Measurements from ENCODE around the gene PIGU.
A peak's percentile ranks its signal among the peaks of the same experiment; 100 is the strongest.
"Not testable (repeated sequence)": the region's sequence is repeated elsewhere in the genome, so short reads cannot be mapped to it uniquely, and the experiment has no call there.

PIGU gene

DNA sequence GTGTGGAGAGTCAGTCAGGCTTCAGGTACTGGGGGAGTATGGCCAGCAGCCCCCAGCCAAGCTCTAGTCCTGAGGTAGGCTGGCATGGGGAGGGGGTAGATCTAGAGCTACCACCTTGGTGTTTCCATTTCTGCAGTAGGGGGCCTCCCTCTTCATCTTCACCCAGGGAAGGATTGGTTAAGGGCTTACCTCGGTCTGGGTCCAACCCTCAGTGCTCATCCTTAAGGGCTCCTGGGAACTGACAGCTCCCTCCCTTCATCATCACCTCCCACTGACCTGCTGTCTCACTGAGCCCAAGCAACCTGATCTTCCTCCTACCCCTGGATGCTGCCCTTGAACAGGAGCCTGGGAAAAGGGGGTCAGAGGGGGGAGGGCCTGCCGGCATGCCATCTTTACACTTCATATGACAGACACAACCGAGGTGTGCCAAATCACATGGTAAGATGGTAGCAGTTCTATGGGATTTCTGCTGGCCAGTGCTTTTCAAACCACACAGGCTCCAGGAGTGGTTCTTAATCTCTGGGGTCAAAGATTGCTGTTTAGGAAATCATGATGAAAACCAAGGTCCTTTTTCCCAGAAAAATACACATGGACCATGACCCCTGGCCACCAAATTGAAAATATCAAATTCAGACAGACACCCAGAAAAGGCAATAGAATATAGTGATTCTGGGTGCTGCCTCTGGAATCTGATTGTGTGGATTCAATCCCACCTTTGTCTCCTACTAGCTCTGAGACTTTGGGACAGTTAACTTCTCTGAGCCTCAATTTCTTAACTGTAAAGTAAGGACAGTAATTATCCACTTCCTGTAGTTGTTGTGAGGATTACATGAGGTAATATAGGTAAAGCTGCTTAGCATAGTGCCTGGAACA lies 30.3 kb upstream of the PIGU start:
- no peak for DNase-seq

DNA sequence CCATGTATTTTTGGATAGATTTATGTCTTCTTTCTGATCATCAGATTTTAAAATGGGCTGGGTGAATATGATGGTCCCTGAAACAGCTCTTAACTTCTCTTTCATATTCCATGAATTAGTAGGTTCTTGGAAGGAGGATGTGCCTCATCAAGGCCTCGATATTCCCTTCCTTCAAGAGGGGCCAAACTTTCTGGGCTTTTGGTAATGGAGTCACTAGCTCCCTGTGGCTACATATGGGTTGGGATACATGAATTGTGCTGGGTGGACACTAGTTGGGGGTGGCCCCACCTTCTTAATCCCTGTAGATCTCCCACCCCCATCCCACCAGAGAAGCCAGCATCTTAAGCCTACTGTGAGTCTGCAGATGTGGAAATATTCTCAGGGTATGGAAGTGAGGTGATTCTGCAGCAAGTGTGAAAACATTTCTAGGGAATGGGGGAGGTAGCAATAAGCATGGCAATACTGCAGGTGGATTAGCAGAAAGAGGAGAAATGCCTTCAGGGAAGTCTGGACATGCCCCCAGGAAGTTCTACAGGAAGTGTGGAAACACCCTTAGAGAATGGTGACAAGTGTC lies 29.5 kb upstream of the PIGU start:
- DNase-seq: no peak

DNA sequence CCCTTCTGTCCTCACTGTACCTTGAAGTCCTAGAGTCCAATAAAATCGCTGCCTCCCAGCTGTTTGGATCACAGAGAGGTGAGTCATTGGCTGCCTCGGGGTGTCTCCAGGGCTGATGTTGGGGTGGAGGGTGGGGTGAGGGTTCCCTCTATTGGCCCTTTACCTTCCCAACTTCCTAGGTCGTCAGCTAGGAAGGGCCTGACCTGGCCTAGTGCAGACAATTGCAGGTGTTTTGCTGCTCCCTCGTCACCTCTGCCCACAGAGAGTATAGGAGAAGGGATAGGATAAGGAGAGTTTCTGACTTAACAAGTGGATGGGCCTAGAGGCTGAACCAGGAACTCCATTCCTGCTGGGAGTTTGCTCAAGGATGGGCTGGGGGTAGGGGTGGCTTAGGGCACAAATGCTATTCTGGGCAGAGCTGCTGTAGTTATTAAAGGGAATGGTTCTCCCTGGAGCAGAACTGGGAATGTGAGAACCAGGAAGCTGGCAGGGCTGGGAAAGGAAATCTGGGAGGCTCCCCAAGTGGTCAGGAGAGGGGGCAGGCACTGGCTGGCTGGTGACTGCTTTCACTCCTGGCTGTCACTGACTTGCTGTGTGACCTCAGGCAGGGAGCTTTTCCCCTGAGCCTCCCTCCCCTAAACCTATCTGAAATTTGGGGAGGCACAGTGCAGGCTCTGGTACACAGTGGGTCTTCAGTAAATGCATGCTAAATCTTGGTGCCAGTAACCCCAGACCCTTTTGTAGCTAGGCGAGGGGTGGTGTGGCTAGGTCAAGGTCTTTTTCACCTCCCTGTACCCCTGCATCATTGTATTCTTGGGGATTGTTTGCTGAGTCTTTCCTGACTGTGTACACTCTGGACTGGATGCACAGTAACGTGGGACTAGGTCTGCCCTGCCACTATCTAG lies 28.8 kb upstream of the PIGU start:
- no peak for DNase-seq

DNA sequence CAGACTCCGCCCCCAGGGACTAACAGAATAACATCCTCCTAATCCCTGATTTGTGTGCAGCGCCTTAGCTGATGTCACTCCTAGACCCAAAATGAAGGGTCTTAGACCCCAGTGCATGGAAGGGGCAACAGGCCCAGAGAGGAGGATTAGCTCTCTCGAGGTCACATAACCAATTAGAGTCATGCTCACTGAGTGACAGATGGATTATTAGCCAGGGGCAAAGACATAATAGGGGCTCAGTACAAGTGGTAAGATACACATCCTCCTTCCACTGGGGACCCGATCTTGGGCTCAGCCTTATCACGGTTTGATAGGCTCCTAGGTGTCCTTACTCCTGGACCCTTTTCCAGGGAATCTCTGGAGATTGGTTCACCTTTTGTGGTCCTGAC lies 28.1 kb upstream of the PIGU start:
- DNase-seq: no peak

DNA sequence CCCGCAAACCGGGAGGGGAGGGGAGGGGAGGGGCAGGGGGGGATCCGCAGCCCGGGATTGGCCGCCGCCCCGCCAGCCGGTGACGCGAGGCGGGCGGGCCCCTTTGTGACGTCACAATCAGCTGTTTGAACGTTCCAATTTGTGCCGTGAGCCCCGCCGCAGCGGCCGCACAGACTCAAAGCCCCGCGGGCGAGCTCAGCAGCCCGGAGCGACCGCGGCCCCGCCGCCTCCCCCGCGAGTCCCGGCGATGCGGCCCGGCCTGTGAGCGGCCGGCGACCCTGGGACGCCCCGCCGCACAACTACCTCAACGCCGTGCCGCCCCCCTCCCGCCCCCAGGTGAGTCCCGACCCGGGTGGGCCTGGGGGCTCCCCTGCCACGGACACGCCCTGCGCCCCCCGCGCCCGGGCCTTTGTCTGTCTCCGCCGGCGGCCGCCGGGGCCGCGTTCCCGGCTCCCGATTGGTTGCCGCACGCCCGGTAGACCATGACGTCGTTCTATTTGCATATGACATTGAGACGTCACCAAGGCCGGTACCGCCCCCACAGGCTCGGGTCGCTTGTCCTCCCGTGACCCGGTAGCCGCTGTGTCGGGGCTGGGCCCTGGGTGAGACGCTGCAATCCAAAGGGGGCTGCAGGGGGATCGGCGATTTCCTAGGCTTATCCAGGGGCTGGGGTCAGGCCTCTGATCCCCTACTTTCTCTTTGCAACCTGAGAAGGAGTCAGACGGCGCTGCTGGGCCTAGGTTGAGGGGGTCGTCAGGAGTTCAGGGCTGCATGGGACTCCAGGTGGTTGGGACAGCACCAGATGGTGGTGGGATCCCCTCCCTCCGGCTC lies 27.5 kb upstream of the PIGU start, which contains the start of gene TP53INP2:
TSS of gene TP53INP2 (plus strand) at position 168 of the 831 bp plus-strand sequence. CDS start 4,396 bp downstream, outside the sequence.
- DNase-seq: peak; percentile 87

DNA sequence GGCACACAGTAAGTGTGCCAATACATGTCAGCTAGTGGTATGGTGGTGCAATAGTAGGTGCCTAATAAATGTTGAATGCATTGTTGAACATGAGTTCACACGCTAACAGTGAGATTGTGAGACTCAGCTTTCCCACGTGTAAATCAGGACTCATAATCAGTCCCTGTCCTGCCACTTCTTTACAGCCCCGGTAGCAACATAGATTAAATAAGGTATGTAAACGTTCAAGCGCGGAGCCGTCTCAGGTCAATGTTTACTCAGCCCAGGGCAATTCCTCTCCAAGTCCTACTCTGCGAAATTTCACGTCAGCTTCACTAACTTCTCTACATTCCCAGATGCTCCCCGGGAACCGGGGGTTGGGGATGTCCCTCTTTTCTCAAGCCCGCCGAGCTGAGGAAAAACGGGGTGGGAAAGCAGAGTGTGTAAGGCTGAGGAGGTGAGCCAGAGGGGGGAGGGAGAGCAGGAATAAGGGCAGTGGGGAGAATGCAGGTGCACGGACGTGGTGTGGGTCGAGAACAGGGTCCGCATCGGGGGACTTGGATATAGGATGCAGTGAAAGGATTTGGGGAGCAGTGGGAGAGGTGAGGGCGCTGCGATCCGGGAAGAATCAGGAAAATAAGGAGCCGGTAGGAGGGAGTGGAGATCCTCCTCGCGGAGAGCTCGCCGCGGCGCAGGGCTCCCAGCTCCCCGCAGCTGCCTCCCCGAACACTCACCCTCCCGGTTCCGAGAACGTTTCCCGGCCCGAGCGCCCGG lies 26.7 kb upstream of the PIGU start:
- no peak for DNase-seq

DNA sequence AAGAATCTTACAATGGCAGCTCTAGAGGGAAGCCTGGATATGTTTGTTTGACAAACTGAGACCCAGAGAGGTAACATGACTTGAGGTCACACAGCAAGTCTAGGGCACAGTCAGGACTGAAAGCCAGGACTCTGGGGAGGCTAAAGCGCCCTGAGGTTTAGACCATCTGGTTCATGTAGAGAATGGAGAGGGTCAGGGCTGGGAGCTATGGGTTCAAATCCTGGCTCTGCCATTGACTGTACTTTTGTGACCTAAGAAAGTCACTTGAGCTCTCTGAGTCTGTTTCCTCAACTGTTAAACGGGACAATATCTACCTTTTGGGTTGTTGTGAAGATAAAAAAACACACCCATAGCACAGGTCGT lies 26.1 kb upstream of the PIGU start:
- no peak for DNase-seq

DNA sequence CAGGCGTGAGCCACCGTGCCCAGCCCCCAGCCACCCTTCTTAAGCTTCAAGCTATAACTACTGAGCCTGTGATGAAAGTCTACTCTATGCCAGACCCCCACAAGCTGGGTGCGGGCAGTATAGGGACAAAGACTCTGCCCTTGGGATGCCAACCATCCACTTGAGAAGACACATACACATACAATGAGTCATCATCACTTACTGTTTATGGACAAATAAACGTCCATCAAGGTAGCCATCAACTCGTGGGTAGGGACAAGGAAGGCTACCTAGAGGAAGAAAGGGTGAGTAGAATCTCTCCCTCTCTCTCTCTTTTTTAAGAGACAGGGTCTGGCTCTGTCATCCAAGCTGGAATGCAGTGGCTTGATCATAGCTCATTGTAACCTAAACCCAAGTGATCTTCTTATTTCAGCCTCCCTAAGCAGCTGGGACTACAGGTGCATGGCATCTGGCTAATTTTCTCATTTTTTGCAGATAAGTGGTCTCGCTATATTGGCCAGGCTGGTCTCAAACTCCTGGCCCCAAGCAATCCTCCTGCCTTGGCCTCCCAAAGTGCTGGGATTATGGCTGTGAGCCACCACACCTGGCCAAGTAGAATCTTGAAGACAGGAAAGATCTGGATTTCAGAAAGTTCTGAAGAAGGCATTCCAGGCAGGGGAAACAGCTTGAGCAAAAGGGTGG lies 24.7 kb upstream of the PIGU start:
- DNase-seq: no peak

DNA sequence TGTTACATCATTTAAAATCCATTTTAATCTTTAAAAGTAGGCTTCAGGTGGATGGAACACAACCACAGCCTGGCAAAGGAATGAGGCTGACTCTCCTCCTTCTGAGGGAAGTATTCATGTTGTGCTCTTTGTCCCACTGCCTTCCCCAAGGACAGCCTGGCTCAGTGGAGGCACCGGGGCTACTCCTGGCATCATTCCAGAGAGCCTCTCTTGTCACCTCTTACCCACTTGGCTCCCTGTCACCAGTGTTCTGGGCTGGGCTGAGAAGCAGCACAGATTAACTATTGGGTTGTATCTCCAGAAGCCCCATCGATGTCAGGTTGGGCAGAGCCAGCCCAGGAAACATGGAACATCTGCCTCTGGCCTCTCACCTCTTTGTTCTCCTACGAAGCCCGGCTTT lies 16.5 kb upstream of the PIGU start:
- DNase-seq: no peak

DNA sequence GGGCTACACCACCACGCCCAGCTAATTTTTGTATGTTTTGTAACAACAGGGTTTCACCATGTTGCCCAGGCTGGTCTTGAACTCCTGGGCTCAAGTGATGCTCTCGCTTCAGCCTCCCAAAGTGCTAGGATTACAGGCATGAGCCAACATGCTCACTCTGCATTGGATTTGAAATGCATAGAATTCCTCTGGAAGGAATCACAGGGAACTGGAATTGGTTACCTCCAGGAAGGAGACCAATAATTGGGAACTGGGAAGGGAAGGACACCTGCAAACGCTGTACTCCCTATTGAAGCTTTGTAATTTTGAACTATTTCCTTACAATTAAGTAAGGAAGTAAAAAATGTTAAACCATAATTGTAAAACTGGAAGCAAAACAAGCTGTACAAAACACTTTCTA lies 14.9 kb upstream of the PIGU start:
- DNase-seq: no peak

DNA sequence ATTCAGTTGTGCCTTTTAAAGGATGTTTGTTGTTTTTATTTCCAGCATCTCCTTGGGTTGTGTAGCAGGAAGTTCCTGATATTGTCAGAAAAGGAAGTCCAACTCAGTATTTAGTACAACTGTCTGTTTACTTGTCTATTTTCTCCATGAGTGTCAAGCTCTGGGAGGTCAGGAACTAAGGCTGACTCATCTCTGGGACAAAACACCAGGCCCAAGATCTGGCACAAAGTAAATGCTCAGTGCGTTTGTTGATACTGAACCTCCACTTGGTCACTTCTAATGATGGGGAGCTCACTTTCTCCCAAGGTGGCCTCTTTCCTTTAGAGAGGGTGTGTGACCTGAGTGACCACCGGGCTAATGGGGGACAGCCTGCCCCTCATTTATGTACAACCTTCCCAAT lies 12.6 kb upstream of the PIGU start:
- no peak for DNase-seq

DNA sequence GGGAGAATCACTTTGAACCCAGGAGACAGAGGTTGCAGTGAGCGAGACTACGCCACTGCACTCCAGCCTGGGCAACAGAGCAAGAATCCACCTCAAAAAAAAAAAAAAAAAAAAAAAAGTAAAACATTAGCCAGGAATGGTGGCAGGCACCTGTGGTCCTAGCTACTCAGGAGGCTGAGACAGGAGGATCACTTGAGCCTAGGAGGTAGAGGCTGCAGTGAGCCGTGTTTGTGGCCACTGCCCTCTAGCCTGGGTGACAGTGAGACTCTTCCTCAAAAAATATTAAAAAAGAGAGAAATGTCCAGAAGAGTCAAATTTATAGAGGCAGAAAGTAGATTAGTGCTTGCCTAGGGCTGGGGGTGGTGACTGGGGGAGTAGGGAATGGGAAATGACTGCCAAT lies 6.8 kb upstream of the PIGU start:
- no peak for DNase-seq

DNA sequence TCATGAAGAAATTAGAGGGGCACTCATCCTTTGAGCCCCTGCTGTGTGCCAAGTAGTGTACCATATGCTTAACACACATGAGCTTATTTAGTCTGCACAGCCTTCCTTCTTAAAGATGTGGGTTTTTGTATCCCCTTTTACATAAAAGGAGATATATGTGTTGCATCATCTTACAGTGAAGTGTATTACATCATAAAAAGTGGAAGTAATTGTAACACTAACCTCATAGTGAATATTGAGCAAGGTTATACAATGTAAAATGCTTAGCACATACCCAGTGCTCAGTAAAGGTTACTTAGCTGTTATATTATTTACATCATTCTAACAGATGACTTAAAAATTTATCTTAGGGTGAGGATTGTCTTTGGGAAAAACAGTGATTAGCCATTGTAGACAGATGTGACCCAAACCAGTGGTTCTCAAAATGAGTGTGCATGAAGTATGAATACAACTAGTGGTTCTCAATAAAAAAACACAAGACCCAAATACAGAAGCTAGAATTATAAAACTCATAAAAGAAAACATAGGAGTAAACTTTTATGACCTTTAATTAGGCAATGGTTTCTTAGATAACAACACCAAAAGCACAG lies 3.8 kb upstream of the PIGU start:
- DNase-seq: no peak

DNA sequence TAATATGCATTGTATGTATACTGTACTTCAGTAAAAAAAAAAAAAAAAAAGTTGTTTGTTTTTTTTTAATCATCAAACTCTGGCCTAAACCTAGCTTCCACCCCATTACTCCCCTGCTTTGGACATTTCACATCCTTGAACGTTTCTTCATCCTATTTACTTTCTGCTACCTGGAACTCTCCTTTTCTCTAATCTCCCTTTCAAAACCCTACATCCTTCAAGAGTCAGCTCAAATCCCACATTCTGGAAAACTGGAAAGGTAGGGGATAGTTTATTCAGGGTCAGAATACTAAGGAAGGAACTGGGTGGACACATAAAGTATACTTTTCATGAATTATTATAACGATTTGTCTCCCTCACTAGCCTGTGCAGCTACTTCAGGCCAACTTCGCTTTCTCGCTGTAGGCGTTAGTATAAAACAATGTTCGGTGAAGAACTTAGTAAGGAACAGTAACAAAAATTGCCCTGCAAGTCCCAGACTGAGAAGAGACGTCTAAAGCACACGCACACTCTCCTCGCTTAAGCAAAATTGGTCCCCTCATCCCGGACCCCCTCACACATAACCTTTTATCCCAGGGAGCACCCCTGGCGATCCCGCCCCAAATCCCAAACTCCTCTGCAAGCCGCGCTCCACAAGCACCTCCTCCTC lies 775 bp downstream of the PIGU start:
- peak; percentile 58 for DNase-seq

DNA sequence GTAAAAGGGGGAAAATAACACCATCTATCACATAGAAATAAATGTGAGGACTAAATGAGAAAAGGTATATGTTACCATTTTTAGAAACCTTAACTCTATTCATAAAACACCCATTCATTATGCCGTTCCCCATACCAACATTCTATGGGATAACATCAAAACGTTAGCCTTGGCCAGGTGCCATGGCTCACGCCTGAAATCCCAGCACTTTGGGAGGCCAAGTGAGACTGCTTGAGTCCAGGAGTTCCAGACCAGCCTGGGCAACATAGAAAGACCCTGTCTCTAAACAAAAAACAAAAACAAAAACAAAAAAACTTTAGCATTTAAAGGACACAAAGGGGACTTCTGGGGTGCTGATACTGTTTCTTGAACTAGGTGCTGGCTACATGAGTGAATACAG lies 1.3 kb downstream of the PIGU start:
- no peak for DNase-seq

DNA sequence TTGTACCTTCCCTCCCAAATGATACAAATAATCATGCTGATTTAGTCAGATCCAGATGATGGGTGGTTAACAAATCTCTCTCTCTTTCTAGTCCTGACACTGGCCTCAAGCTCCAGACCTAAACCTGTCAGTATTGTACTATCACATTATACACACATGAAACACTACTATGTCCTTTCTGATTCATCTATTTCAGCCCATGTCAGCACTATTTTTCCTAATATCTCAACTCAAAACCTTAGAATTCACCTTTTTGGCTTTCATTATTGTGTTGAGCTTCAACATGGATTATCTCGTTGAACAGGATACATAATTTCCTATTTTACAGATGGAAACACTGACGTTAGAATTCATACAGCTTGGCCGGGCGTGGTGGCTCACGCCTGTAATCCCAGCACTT lies 3.5 kb downstream of the PIGU start:
- DNase-seq: no peak

DNA sequence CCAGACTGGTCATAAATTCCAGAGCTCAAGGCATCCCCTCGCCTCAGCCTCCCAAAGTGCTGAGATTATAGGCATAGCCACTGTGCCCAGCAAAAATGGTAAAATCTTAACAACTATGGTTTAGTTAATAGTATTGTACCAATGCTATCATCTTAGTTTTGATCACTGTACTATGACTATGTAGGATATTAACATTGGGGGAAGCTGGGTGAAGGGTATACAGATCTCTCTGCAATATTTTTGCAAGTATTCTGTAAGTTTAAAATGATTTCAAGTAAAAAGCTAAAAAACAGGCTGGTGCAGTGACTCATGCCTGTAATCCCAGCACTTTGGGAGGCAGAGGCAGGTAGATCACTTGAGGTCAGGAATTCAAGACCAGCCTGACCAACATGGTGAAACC lies 7.8 kb downstream of the PIGU start:
- no peak for DNase-seq

DNA sequence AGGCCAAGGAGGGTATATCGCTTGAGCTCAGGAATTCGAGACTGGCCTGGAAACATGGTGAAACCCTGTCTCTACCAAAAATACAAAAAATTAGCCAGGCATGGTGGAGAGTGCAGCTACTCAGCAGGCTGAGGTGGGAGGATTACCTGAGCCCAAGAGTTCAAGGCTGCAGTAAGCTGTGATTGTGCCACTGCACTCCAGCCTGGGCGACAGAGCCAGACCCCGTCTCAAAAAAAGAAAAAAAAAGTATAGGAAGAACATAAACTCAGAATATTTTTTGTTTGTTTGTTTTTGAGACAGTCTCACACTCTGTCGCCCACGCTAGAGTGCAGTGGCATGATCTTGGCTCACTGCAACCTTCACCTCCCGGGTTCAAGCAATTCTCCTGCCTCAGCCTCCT lies 12.1 kb downstream of the PIGU start:
- DNase-seq: not testable (repeated sequence)

DNA sequence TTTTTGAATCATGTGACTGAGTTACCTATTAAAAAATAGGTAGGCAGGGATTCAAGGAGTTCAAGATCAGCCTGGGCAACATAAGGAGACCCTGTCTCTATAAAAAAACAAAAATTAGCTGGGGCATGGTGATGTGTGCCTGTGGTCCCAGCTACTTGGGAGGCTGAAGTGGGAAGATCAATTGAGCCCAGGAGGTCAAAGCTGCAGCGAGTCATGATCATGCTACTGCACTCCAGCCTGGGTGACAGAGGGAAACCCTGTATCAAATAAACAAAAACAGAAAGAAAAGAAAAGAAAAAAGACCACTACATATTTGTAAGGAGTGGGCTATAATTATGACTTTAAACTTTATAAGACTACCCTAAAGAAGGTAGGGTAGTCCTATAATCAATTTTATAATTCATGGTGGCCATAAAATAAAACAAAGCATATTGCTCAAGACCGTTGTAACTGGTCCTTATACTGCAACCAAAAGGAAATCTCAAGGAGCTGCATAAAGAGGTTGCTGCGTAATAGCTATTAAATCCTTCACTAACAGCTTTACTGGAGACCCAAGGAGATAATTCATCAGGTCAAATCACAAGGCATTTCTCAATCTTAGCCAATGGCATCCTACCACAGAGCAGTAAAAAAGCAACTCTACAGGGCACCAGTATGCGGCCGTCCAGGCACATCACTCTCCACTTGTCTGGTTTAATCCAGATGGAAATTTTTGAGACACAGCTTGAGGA lies 13.5 kb downstream of the PIGU start:
- peak; percentile 39 for DNase-seq

DNA sequence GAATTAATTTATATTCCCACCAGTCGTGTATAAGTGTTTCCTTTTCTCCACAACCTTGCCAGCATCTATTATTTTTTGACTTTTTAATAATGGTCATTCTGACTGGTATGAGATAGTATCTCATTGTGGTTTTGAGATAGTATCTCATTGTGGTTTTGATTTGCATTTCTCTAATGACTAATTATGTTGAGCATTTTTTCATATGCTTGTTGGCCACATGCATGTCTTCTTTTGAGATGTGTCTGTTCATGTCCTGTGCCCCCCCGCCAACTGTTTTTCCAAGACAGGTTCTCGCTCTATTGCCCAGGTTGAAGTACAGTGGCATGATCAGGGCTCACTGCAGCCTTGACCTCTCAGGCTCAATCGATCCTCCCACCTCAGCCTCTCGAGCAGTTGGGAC lies 15.1 kb downstream of the PIGU start:
- DNase-seq: not testable (repeated sequence)
